Measurements from ENCODE around the gene GTF2A1.

Gene GTF2A1

GRCh38 chr14:81187832-81188522 is 32.8 kb downstream of the GTF2A1 start:
- H3K4me3 ChIP-seq (replicated peaks; ENCODE audit: low read depth, low read length) = no peak overlapping the region
- no peak for DNase-seq (ENCODE audit: low read depth)
- TF ChIP-seq CTCF (IDR thresholded peaks at IDR 0.05; ENCODE audit: low read length, missing control alignments) = no peak

- no peak for TF ChIP-seq CTCF (IDR thresholded peaks at IDR 0.05; ENCODE audit: low read length, missing control alignments)
- no peak overlapping the region for H3K4me3 ChIP-seq (replicated peaks; ENCODE audit: low read depth, low read length)
- DNase-seq (ENCODE audit: low read depth) = no peak
These were observed 41.1 kb downstream of the GTF2A1 start for GRCh38 chr14:81179631-81180030.

GRCh38 chr14:81178063-81178462 is 42.7 kb downstream of the GTF2A1 start:
- H3K4me3 ChIP-seq (replicated peaks; ENCODE audit: low read depth, low read length) = no peak overlapping the region
- TF ChIP-seq CTCF (IDR thresholded peaks at IDR 0.05; ENCODE audit: low read length, missing control alignments) = no peak
- no peak for DNase-seq (ENCODE audit: low read depth)

- no peak overlapping the region for H3K4me3 ChIP-seq (replicated peaks; ENCODE audit: low read depth, low read length)
- no peak for TF ChIP-seq CTCF (IDR thresholded peaks at IDR 0.05; ENCODE audit: low read length, missing control alignments)
- DNase-seq (ENCODE audit: low read depth) = no peak
These were observed 43.5 kb downstream of the GTF2A1 start for GRCh38 chr14:81177225-81177624.

- DNase-seq (ENCODE audit: low read depth) = no peak
- no peak overlapping the region for H3K4me3 ChIP-seq (replicated peaks; ENCODE audit: low read depth, low read length)
- no peak for TF ChIP-seq CTCF (IDR thresholded peaks at IDR 0.05; ENCODE audit: low read length, missing control alignments)
These were observed 44.5 kb downstream of the GTF2A1 start for GRCh38 chr14:81176241-81176640.

- H3K4me3 ChIP-seq (replicated peaks; ENCODE audit: low read depth, low read length) = no peak overlapping the region
- DNase-seq (ENCODE audit: low read depth) = no peak
- no peak for TF ChIP-seq CTCF (IDR thresholded peaks at IDR 0.05; ENCODE audit: low read length, missing control alignments)
These were observed 47.9 kb downstream of the GTF2A1 start for GRCh38 chr14:81172881-81173280.

- no peak for DNase-seq (ENCODE audit: low read depth)
- no peak for TF ChIP-seq CTCF (IDR thresholded peaks at IDR 0.05; ENCODE audit: low read length, missing control alignments)
- no peak overlapping the region for H3K4me3 ChIP-seq (replicated peaks; ENCODE audit: low read depth, low read length)
These were observed 48.4 kb downstream of the GTF2A1 start for GRCh38 chr14:81172353-81172752.
